ENCODE measurements around the gene CMC1.
"Not testable (repeated sequence)": the region's sequence is repeated elsewhere in the genome, so short reads cannot be mapped to it uniquely, and the experiment has no call there.

The CMC1 gene

DNA sequence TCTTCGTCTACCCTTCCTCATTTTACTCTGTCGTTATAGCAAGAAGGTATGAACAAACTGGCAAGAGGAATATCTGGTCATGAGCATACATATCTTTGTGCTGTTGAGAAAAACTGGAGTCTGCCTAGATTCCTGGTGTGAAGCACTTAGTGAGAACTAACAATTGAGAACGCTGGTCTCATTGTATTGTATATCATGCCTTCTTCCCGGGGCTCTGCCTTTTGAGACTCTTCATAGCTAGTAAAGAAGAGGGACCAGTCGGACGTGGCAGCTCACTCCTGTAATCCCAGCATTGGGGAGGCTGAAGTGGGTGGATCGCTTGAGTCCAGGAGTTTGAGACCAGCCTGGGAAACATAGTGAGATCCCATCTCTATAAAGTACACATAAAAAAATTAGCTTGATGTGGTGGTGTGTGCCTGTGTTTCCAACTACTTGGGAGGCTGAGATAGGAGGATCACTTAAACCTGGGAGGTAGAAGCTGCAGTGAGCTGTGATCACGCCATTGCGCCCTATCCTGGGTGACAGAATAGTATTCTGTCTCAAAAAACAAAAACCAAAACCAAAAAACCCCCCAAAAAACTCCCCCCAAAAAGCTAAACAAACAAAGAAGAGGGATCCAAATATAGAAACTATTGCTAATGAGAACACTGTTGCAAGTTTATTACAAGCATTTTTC is 11.8 kb downstream of the CMC1 start:
- no peak for DNase-seq (ENCODE audit: extremely low spot score)
- CTCF ChIA-PET = interaction anchor here (1.0 to 2.9 kb wide), 6 partner anchors 12 to 75 kb away, joined by 3 to 11 read pairs (median 4); no protein-coding TSS in a partner anchor
- POLR2A ChIA-PET = no interaction called here
- TF ChIP-seq CTCF (IDR thresholded peaks at IDR 0.05; ENCODE audit: control extremely low read depth, extremely low read depth, low read depth, missing control alignments) = no peak

DNA sequence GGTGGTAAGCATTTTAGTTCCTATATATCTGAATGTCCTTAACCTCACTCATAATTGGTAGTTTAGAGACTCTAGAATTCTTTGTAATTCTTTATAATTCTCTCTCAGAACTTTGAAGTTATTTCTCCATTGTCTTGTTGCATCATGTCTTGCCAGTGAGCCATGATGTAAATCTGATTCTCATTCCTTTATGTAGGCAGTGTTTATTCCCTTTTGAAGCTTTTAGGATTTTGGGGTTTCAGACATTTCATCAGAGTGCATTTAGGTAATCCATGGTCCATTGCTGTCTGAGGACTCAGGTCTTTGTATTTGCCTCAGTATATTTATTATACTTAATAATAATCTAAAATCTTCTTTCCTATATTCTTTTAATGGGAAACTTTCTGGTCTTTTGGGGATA is 20.6 kb downstream of the CMC1 start:
- no peak for DNase-seq (ENCODE audit: extremely low spot score)
- no peak for TF ChIP-seq CTCF (IDR thresholded peaks at IDR 0.05; ENCODE audit: control extremely low read depth, extremely low read depth, low read depth, missing control alignments)
- ChIA-PET CTCF (no interaction called here), POLR2A (no interaction called here)

DNA sequence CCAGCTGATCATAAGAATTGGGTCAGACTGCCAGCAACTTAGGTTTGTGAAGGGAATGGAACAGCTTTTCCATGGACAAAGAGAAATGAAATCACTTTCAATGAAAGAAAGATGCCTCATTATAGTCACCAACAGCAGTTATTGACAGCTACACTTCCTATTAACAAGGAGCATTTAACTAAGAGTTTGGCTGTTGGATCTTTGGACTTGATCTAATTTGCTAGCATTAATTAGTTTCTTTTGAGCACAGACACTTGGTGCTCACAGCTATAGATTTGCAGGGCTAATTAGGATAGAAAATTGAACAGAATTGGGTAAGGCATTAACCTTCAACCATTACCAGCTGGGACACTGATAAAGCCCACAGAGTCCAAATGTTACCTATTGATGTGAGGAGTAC is 24.2 kb downstream of the CMC1 start:
- no peak for DNase-seq (ENCODE audit: extremely low spot score)
- CTCF ChIA-PET = interaction anchor here (0.8 to 2.7 kb wide), 7 partner anchors 9 to 52 kb away, joined by 3 to 7 read pairs (median 3); no protein-coding TSS in a partner anchor
- POLR2A ChIA-PET = no interaction called here
- TF ChIP-seq CTCF (IDR thresholded peaks at IDR 0.05; ENCODE audit: control extremely low read depth, extremely low read depth, low read depth, missing control alignments) = no peak

DNA sequence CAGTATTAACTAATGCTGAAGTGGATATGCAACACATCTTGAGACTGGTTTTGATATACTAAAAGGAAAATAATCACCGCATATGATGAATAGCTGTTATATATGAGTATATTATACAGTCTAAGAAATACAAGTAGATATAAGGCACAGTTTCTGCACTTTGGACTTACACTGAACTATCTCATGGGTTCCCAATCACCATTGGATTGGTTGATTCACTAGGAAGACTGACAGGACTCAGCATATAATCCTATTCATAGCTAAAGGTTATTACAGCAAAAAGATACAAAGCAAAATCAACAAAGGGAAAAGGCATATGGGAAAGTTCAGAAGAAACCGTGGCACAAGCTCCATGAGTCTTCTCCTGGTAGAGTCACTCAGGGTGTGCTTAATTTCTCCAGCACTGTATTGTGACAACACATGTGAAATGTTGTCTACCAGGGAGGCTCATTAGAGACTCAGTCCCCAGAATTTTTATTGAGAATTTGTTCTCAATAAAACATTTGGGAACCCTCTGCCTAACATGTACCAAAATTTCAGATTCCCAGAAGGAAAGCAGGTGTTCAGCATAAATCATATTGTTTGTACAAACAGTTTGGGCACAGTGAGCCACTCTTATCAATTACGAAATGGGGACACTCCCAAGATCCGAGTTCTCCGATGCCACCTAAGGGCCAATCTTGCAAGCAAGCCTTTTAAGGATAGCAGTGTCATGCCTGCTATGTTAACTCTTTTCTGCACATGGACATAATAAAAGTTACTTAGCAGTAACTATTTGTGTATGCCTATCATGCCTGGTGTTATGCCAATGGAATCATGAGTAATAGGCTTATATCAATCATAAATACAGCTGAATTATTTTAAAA is 26.8 kb downstream of the CMC1 start:
- CTCF ChIA-PET = interaction anchor here (1.2 to 3.1 kb wide), 3 partner anchors 10 to 17 kb away, joined by 4 to 11 read pairs (median 8); no protein-coding TSS in a partner anchor

GRCh38 chr3:28268989-28269388 is 27.6 kb downstream of the CMC1 start:
- ChIA-PET CTCF (interaction anchor here (2.5 to 3.1 kb wide), 2 partner anchors 10 to 16 kb away, joined by 8 to 11 read pairs; no protein-coding TSS in a partner anchor), POLR2A (no interaction called here)
- TF ChIP-seq CTCF (IDR thresholded peaks at IDR 0.05; ENCODE audit: control extremely low read depth, extremely low read depth, low read depth, missing control alignments) = no peak
- DNase-seq (ENCODE audit: extremely low spot score) = no peak

More for the DNA sequence above, 26.8 kb downstream of the CMC1 start:
- POLR2A ChIA-PET = no interaction called here
- TF ChIP-seq CTCF (IDR thresholded peaks at IDR 0.05; ENCODE audit: control extremely low read depth, extremely low read depth, low read depth, missing control alignments) = no peak
- DNase-seq (ENCODE audit: extremely low spot score) = no peak

GRCh38 chr3:28269884-28270283 is 28.5 kb downstream of the CMC1 start:
- CTCF ChIA-PET = interaction anchor here (2.5 to 3.1 kb wide), 2 partner anchors 9 to 16 kb away, joined by 8 to 11 read pairs; no protein-coding TSS in a partner anchor
- POLR2A ChIA-PET; DNase-seq (ENCODE audit: extremely low spot score): not testable (repeated sequence)
